HCT116 (cell line): ENCODE measurements around the gene PODN. TPM values are rescaled to one million over a fixed set of nuclear protein-coding genes. Genes with fewer than 3 reads are reported as not detected.

Experiments used
- ATAC-seq: fragments of 200-7000 bp; cut with Tn5 transposase; 2 replicates; pipeline ENCODE4 v1.9.1; 2020; ENCODE audit warnings: mild to moderate bottlenecking, moderate library complexity
- BruUV-seq: library from RNA; stranded (reverse); fragments of 400-500 nt; replicated peaks from 2 replicates; lab custom pipeline; 2021; lab: Mats Ljungman, UMichigan
- CTCF ChIA-PET: fragments of 300-600 bp; sonication (Branson Sonifier 250); formaldehyde crosslinking; loops from one replicate; lab custom pipeline; 2021; ENCODE audit warnings: antibody characterized with exemption; lab: Charles Lee
- POLR2A ChIA-PET: fragments of 300-600, 350-600 bp; sonication (Branson Sonifier 250); formaldehyde crosslinking; loops from one replicate; lab custom pipeline; 2021; ENCODE audit warnings: antibody characterized with exemption; lab: Charles Lee
- RAD21 ChIA-PET, 2 experiments: fragments of 300-600 bp; sonication (Branson Sonifier 250); formaldehyde crosslinking; loops; one replicate each; lab custom pipeline; 2023; ENCODE audit warnings: low total read pairs in 2 of 2; ENCODE audit not compliant: uncharacterized antibody in 2 of 2, unreplicated experiment in 2 of 2, low non-redundant PET in 1 of 2; lab: Charles Lee
- DNase-seq: peaks from one replicate; pipeline ENCODE4 v3.0.0-alpha.2; 2010; ENCODE audit warnings: low read depth, low spot score
- H2AFZ ChIP-seq: fragments of 200-600 bp; shearing (Covaris generic), sonication (generic); 2 replicates; pipeline ENCODE4 v1.6.1; 2017; ENCODE audit warnings: low read depth, mixed run types, mixed read lengths, antibody characterized with exemption, low read length; ENCODE audit not compliant: poor library complexity, severe bottlenecking
- H3K27ac ChIP-seq: 2 replicates; pipeline ENCODE4 v1.5.1; 2012; ENCODE audit warnings: low read depth, low read length
- H3K27me3 ChIP-seq: fragments of 200-600 bp; sonication (generic); 2 replicates; pipeline ENCODE4 v1.6.1; 2016; ENCODE audit warnings: mixed run types, low read length, mixed read lengths; ENCODE audit not compliant: insufficient read depth
- H3K36me3 ChIP-seq, 2 experiments: fragments of 200-500 bp in 1 of 2; fragments of 200-600 bp in 1 of 2; sonication (Bioruptor generic) in 1 of 2; sonication (generic) in 1 of 2; 2 replicates each; pipeline versions ENCODE4 v1.5.1 to v1.6.1; 2014 to 2016; ENCODE audit warnings: low read length in 2 of 2, inconsistent platforms in 1 of 2, mixed read lengths in 1 of 2, mixed run types in 1 of 2; ENCODE audit not compliant: insufficient read depth in 2 of 2, control insufficient read depth in 1 of 2
- H3K4me1 ChIP-seq, 2 experiments: fragments of 200-600 bp in 1 of 2; sonication (generic) in 1 of 2; 2 replicates each; pipeline versions ENCODE4 v1.5.1 to v1.6.1; 2012 to 2017; ENCODE audit warnings: low read length in 2 of 2, inconsistent platforms in 1 of 2, mild to moderate bottlenecking in 1 of 2, mixed read lengths in 1 of 2, mixed run types in 1 of 2, moderate library complexity in 1 of 2; ENCODE audit not compliant: insufficient read depth in 2 of 2, control insufficient read depth in 1 of 2
- H3K4me2 ChIP-seq: fragments of 200-600 bp; sonication (generic); 2 replicates; pipeline ENCODE4 v1.6.1; 2017; ENCODE audit warnings: mixed run types, low read length, mixed read lengths
- H3K4me3 ChIP-seq, 2 experiments: fragments of 200-600 bp in 1 of 2; sonication (generic) in 1 of 2; replicated peaks in 1 of 2; 2 replicates each; pipeline ENCODE4 v1.5.1; 2011 to 2016; ENCODE audit warnings: low read length in 2 of 2, control low read depth in 1 of 2, low read depth in 1 of 2, mild to moderate bottlenecking in 1 of 2, mixed read lengths in 1 of 2, mixed run types in 1 of 2
- H3K79me2 ChIP-seq: fragments of 200-600 bp; sonication (generic); 2 replicates; pipeline ENCODE4 v1.6.1; 2017; ENCODE audit warnings: mild to moderate bottlenecking, mixed run types, low read length, moderate library complexity, mixed read lengths; ENCODE audit not compliant: insufficient read depth
- H3K9ac ChIP-seq: fragments of 200-600 bp; sonication (generic); 2 replicates; pipeline ENCODE4 v1.6.1; 2016; ENCODE audit warnings: low read length, mixed read lengths
- H3K9me2 ChIP-seq: fragments of 200-600 bp; sonication (generic), shearing (Covaris generic); 2 replicates; pipeline ENCODE4 v1.6.1; 2017; ENCODE audit warnings: mixed run types, mild to moderate bottlenecking, moderate library complexity; ENCODE audit not compliant: insufficient read depth
- H3K9me3 ChIP-seq, 2 experiments: fragments of 200-500 bp in 1 of 2; fragments of 200-600 bp in 1 of 2; sonication (Bioruptor generic) in 1 of 2; sonication (generic) in 1 of 2; 2 replicates each; pipeline ENCODE4 v1.6.1; 2014 to 2017; ENCODE audit warnings: low read length in 2 of 2, mixed read lengths in 2 of 2, inconsistent platforms in 1 of 2, low read depth in 1 of 2, mild to moderate bottlenecking in 1 of 2, mixed run types in 1 of 2, moderate library complexity in 1 of 2; ENCODE audit not compliant: control insufficient read depth in 1 of 2, insufficient read depth in 1 of 2
- H4K20me1 ChIP-seq: fragments of 200-600 bp; sonication (generic), shearing (Covaris generic); 2 replicates; pipeline ENCODE4 v1.6.1; 2017; ENCODE audit warnings: mixed run types, mild to moderate bottlenecking, moderate library complexity; ENCODE audit not compliant: insufficient read depth
- CBX3 ChIP-seq: IDR thresholded peaks from 2 replicates; pipeline ENCODE4 v1.6.1; 2012; ENCODE audit warnings: low read depth
- EGR1 ChIP-seq: IDR thresholded peaks from 2 replicates; pipeline ENCODE4 v1.6.1; 2012; ENCODE audit warnings: low read depth
- ELF1 ChIP-seq: IDR thresholded peaks from 2 replicates; pipeline ENCODE4 v1.6.1; 2012; ENCODE audit warnings: low read depth, borderline replicate concordance
- EZH2 ChIP-seq: fragments of 200-600 bp; sonication (generic); IDR thresholded peaks from 2 replicates; pipeline ENCODE4 v1.6.1; 2017; ENCODE audit warnings: antibody characterized with exemption, mixed run types
- EZH2phosphoT487 ChIP-seq: fragments of 200-600 bp; IDR thresholded peaks from 2 replicates; pipeline ENCODE4 v1.6.1; 2018; ENCODE audit warnings: antibody characterized with exemption, borderline replicate concordance
- FOSL1 ChIP-seq: IDR thresholded peaks from 2 replicates; pipeline ENCODE4 v1.6.1; 2012; ENCODE audit warnings: low read depth
- MAX ChIP-seq: IDR thresholded peaks from 2 replicates; pipeline ENCODE4 v1.6.1; 2012
- POLR2AphosphoS5 ChIP-seq: IDR thresholded peaks from 2 replicates; pipeline ENCODE4 v1.6.1; 2011; ENCODE audit warnings: mild to moderate bottlenecking, low read depth, low read length, moderate library complexity
- SIN3A ChIP-seq: IDR thresholded peaks from 2 replicates; pipeline ENCODE4 v1.6.1; 2012; ENCODE audit warnings: low read depth
- SRF ChIP-seq: IDR thresholded peaks from 2 replicates; pipeline ENCODE4 v1.6.1; 2012; ENCODE audit warnings: low read depth
- YY1 ChIP-seq: IDR thresholded peaks from 2 replicates; pipeline ENCODE4 v1.6.1; 2011; ENCODE audit warnings: low read length, low read depth, moderate library complexity, mild to moderate bottlenecking; ENCODE audit not compliant: insufficient replicate concordance; ENCODE audit errors: extremely low read depth
- ZFX ChIP-seq: fragments of 450-650 bp; IDR thresholded peaks from 2 replicates; pipeline ENCODE4 v1.6.1; 2017
- intact Hi-C: fragments of 100-400 bp; cut with micrococcal nuclease; formaldehyde crosslinking; loops from 2 replicates; pipeline ENCODE4 v1.10.0; 2022
- total RNA-seq: library from RNA; stranded (reverse); gene quantifications from one replicate; pipeline ENCODE4 v1.2.1, GENCODE V29; 2021; ENCODE audit not compliant: unreplicated experiment

The PODN gene
- total RNA-seq, 1 experiment from 2014 or later, result 0.22 TPM

GRCh38 chr1:53090227-53091147, 28.5 kb downstream of the PODN start:
- peaks cover 0 to 14% of the 10 kb centered on the region in 2 experiments; a peak in 2 of 4 replicates for H3K4me1 ChIP-seq
- H3K9ac ChIP-seq, result no peak overlapping the region
- intact Hi-C loops, result no loop called here
- no peaks in the 10 kb centered on the region for H3K27me3 ChIP-seq
- POLR2A ChIA-PET, result no interaction called here
- RAD21 ChIA-PET, result no interaction called here
- peak; percentile 29; the same call in 1 of the 2 replicates for ATAC-seq
- no peaks in the 10 kb centered on the region for H3K36me3 ChIP-seq
- TF ChIP-seq FOSL1, result no peak
- TF ChIP-seq POLR2AphosphoS5, result no peak
- no peak for TF ChIP-seq EGR1
- no peak for TF ChIP-seq SRF
- TF ChIP-seq CBX3, result no peak
- TF ChIP-seq MAX, result no peak
- no peak for TF ChIP-seq SIN3A
- TF ChIP-seq YY1, result no peak
- no peak for TF ChIP-seq ZFX
- TF ChIP-seq EZH2, result no peak
- no peak for TF ChIP-seq EZH2phosphoT487
- TF ChIP-seq ELF1, result no peak
- no peak overlapping the region for H3K4me3 ChIP-seq
- no peaks in the 10 kb centered on the region for H3K79me2 ChIP-seq
- CTCF ChIA-PET, result no interaction called here
- H2AFZ ChIP-seq, result no peak overlapping the region
- BruUV-seq, result no TSS peak
- H3K4me2 ChIP-seq, result no peak overlapping the region
- no peaks in the 10 kb centered on the region for H3K9me2 ChIP-seq
- peaks cover 0 to 1% of the 10 kb centered on the region in 2 experiments; a peak in 1 of 4 replicates for H3K9me3 ChIP-seq
- no peaks in the 10 kb centered on the region for H4K20me1 ChIP-seq
- no peak overlapping the region for H3K27ac ChIP-seq
- DNase-seq, result no peak
